ENCODE results near the gene GPR32.

DNA sequence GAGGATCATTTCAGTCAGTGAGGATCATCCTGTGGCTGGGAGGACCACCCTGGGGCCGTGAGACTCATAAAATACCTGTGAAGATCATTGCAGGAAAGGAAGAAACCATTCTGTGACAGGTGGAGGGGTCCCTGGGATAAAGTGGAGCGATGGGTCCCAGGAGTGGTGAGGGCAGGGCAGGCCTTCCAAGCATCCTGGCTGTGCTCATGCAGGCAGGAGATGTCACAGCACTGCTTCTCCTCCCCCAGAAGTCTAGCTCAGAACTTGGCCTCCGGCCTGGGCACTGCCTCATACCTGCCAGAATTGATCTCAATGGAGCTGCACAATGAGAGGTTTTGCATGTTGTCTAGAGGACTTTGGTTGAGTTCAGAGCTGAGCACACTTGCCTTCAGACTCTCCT is 42.2 kb downstream of the GPR32 start:
- no peak for TF ChIP-seq POLR2A (IDR thresholded peaks at IDR 0.05)
- TF ChIP-seq, protein P1, sequence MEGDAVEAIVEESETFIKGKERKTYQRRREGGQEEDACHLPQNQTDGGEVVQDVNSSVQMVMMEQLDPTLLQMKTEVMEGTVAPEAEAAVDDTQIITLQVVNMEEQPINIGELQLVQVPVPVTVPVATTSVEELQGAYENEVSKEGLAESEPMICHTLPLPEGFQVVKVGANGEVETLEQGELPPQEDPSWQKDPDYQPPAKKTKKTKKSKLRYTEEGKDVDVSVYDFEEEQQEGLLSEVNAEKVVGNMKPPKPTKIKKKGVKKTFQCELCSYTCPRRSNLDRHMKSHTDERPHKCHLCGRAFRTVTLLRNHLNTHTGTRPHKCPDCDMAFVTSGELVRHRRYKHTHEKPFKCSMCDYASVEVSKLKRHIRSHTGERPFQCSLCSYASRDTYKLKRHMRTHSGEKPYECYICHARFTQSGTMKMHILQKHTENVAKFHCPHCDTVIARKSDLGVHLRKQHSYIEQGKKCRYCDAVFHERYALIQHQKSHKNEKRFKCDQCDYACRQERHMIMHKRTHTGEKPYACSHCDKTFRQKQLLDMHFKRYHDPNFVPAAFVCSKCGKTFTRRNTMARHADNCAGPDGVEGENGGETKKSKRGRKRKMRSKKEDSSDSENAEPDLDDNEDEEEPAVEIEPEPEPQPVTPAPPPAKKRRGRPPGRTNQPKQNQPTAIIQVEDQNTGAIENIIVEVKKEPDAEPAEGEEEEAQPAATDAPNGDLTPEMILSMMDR (IDR thresholded peaks at IDR 0.05) = no peak

Measured in thyroid gland (tissue), 4 donors.